Activated gamma-delta T cell treated with anti-CD3 and anti-CD28 coated beads, Interleukin-2, amount 50 U/mL, for 16 hours (primary cell): ENCODE data around the gene C1GALT1.
A peak's percentile ranks its signal among the peaks of the same experiment; 100 is the strongest.
"Not testable (repeated sequence)": the region's sequence is repeated elsewhere in the genome, so short reads cannot be mapped to it uniquely, and the experiment has no call there.

Source experiments
- DNase-seq: peaks from one replicate; pipeline ENCODE4 v3.0.0-alpha.2; 2020; ENCODE audit warnings: low read depth

C1GALT1 gene

GRCh38 chr7:7182156-7183060 lies at the start of gene C1GALT1:
Gene C1GALT1 (plus strand): TSS chr7:7182544. CDS start chr7:7234320, 51,776 bp downstream.
- peak; percentile 97 for DNase-seq

GRCh38 chr7:7134046-7134445 lies 48.3 kb upstream of the C1GALT1 start:
- DNase-seq, result no peak

GRCh38 chr7:7135074-7135473 lies 47.3 kb upstream of the C1GALT1 start:
- DNase-seq, result no peak

- DNase-seq, result not testable (repeated sequence)
Observed at GRCh38 chr7:7135924-7136323, 46.4 kb upstream of the C1GALT1 start.

GRCh38 chr7:7136466-7137381 lies 45.6 kb upstream of the C1GALT1 start:
- DNase-seq, result no peak

- no peak for DNase-seq
Observed at GRCh38 chr7:7138897-7139296, 43.4 kb upstream of the C1GALT1 start.

- DNase-seq, result not testable (repeated sequence)
Observed at GRCh38 chr7:7143404-7143803, 38.9 kb upstream of the C1GALT1 start.

GRCh38 chr7:7145151-7145550 lies 37.2 kb upstream of the C1GALT1 start:
- DNase-seq, result not testable (repeated sequence)

GRCh38 chr7:7146837-7147236 lies 35.5 kb upstream of the C1GALT1 start:
- DNase-seq, result no peak

- DNase-seq, result no peak
Observed at GRCh38 chr7:7148798-7149481, 33.4 kb upstream of the C1GALT1 start.

GRCh38 chr7:7151285-7151684 lies 31.1 kb upstream of the C1GALT1 start:
- no peak for DNase-seq

GRCh38 chr7:7151865-7152264 lies 30.5 kb upstream of the C1GALT1 start:
- no peak for DNase-seq

GRCh38 chr7:7152315-7152714 lies 30.0 kb upstream of the C1GALT1 start:
- DNase-seq, result no peak

GRCh38 chr7:7154355-7154754 lies 28.0 kb upstream of the C1GALT1 start:
- not testable (repeated sequence) for DNase-seq

- DNase-seq, result no peak
Observed at GRCh38 chr7:7156663-7157062, 25.7 kb upstream of the C1GALT1 start.

GRCh38 chr7:7157177-7157886 lies 25.0 kb upstream of the C1GALT1 start:
- DNase-seq, result peak; percentile 22

GRCh38 chr7:7157887-7158271 lies 24.5 kb upstream of the C1GALT1 start:
- no peak for DNase-seq

- DNase-seq, result no peak
Observed at GRCh38 chr7:7159063-7159658, 23.2 kb upstream of the C1GALT1 start.

- no peak for DNase-seq
Observed at GRCh38 chr7:7164591-7164990, 17.8 kb upstream of the C1GALT1 start.

- DNase-seq, result no peak
Observed at GRCh38 chr7:7165372-7165771, 17.0 kb upstream of the C1GALT1 start.

GRCh38 chr7:7166318-7166717 lies 16.0 kb upstream of the C1GALT1 start:
- DNase-seq, result no peak
